H1 (cell line): ENCODE data around the gene LOXL4. TPM values are rescaled to one million over a fixed set of nuclear protein-coding genes. Genes with fewer than 3 reads are reported as not detected.

Experiments used
- CTCF ChIA-PET: fragments of 300-600 bp; sonication (Branson Sonifier 250); formaldehyde crosslinking; loops from one replicate; lab custom pipeline; 2021; ENCODE audit not compliant: partially characterized antibody; lab: Charles Lee
- POLR2A ChIA-PET: fragments of 300-600 bp; sonication (Branson Sonifier 250); formaldehyde crosslinking; loops from one replicate; lab custom pipeline; 2021; ENCODE audit warnings: inconsistent platforms; ENCODE audit not compliant: partially characterized antibody; lab: Charles Lee
- DNase-seq, 2 experiments: peaks; one replicate each; pipeline versions ENCODE4 v3.0.0 to v3.0.0-alpha.2; 2010 to 2022; ENCODE audit warnings: low spot score in 2 of 2, low read depth in 1 of 2, mixed read lengths in 1 of 2
- FAIRE-seq: peaks from 2 replicates; lab custom pipeline; 2011; peaks lifted over from hg19 to GRCh38; lab: Jason Lieb, UNC
- H2AFZ ChIP-seq: 2 replicates; pipeline ENCODE4 v1.8.1; 2012; ENCODE audit warnings: low read length, inconsistent platforms
- H2AK5ac ChIP-seq: 2 replicates; pipeline ENCODE4 v1.6.1; 2013; ENCODE audit warnings: low read depth, low read length
- H2BK120ac ChIP-seq: replicated peaks from 2 replicates; pipeline ENCODE3; 2013; ENCODE audit warnings: low read depth, low read length, inconsistent platforms
- H2BK12ac ChIP-seq: 2 replicates; pipeline ENCODE4 v1.6.1; 2013; ENCODE audit warnings: low read depth, low read length
- H2BK15ac ChIP-seq: 2 replicates; pipeline ENCODE4 v1.6.1; 2013; ENCODE audit warnings: low read length
- H2BK20ac ChIP-seq: 2 replicates; pipeline ENCODE4 v1.6.1; 2013; ENCODE audit warnings: low read length
- H2BK5ac ChIP-seq: 2 replicates; pipeline ENCODE4 v1.6.1; 2013; ENCODE audit warnings: low read depth, low read length
- H3K14ac ChIP-seq: 2 replicates; pipeline ENCODE4 v1.6.1; 2013; ENCODE audit warnings: inconsistent platforms; ENCODE audit not compliant: insufficient read length
- H3K18ac ChIP-seq: 2 replicates; pipeline ENCODE4 v1.6.1; 2013; ENCODE audit warnings: low read length; ENCODE audit errors: extremely low read depth
- H3K23ac ChIP-seq: 2 replicates; pipeline ENCODE4 v1.6.1; 2013; ENCODE audit warnings: inconsistent platforms; ENCODE audit not compliant: insufficient read length
- H3K23me2 ChIP-seq: 2 replicates; pipeline ENCODE4 v1.6.1; 2013; ENCODE audit warnings: low read depth, low read length
- H3K27ac ChIP-seq: 2 replicates; pipeline ENCODE4 v1.6.1; 2011; ENCODE audit warnings: low read depth, low read length, inconsistent platforms
- H3K27me3 ChIP-seq, 4 experiments: replicated peaks in 1 of 4; 1 replicate in 1 of 4; 2 replicates in 3 of 4; pipeline versions ENCODE4 v1.6.1 to v1.8.1; 2011 to 2013; ENCODE audit warnings: low read length in 3 of 4, mild to moderate bottlenecking in 3 of 4, inconsistent platforms in 2 of 4, mixed read lengths in 2 of 4, moderate library complexity in 1 of 4; ENCODE audit not compliant: control insufficient read depth in 3 of 4, insufficient read depth in 3 of 4; ENCODE audit errors: extremely low read depth in 1 of 4
- H3K36me3 ChIP-seq, 4 experiments: 2 replicates each; pipeline versions ENCODE4 v1.6.1 to v1.8.1; 2011 to 2013; ENCODE audit warnings: mild to moderate bottlenecking in 4 of 4, low read length in 3 of 4, moderate library complexity in 2 of 4, control low read depth in 1 of 4, inconsistent platforms in 1 of 4; ENCODE audit not compliant: insufficient read depth in 4 of 4, control insufficient read depth in 2 of 4
- H3K4ac ChIP-seq: replicated peaks from 2 replicates; pipeline ENCODE3; 2013; ENCODE audit warnings: low read length, low read depth, mixed read lengths, inconsistent platforms; ENCODE audit not compliant: insufficient read length
- H3K4me1 ChIP-seq, 4 experiments: replicated peaks in 1 of 4; 1 replicate in 1 of 4; 2 replicates in 3 of 4; pipeline versions ENCODE4 v1.6.1 to v1.8.1; 2011 to 2013; ENCODE audit warnings: low read length in 3 of 4, inconsistent platforms in 2 of 4, mixed read lengths in 1 of 4; ENCODE audit not compliant: insufficient read depth in 4 of 4, control insufficient read depth in 3 of 4
- H3K4me2 ChIP-seq, 2 experiments: 2 replicates each; pipeline versions ENCODE4 v1.6.1 to v1.8.1; 2011 to 2013; ENCODE audit warnings: low read depth in 2 of 2, low read length in 2 of 2, control low read depth in 1 of 2, inconsistent platforms in 1 of 2, mild to moderate bottlenecking in 1 of 2; ENCODE audit not compliant: insufficient read depth in 1 of 2
- H3K4me3 ChIP-seq, 4 experiments: fragments of 200-600, 300-600 bp in 1 of 4; sonication (generic), shearing (Covaris generic), sonication (Bioruptor Twin) in 1 of 4; 2 replicates each; pipeline versions ENCODE4 v1.5.1 to v1.8.1; 2011 to 2016; ENCODE audit warnings: low read length in 4 of 4, low read depth in 3 of 4, control low read depth in 2 of 4, inconsistent platforms in 2 of 4, mild to moderate bottlenecking in 2 of 4, mixed read lengths in 1 of 4, moderate library complexity in 1 of 4; ENCODE audit not compliant: insufficient read depth in 2 of 4; ENCODE audit errors: extremely low read depth in 1 of 4
- H3K56ac ChIP-seq: replicated peaks from 2 replicates; pipeline ENCODE3; 2013; ENCODE audit warnings: low read depth, mild to moderate bottlenecking, mixed read lengths, low read length, inconsistent platforms; ENCODE audit not compliant: insufficient read length
- H3K79me1 ChIP-seq: 2 replicates; pipeline ENCODE4 v1.6.1; 2013; ENCODE audit warnings: low read depth, low read length, control low read depth
- H3K79me2 ChIP-seq, 2 experiments: 2 replicates each; pipeline versions ENCODE4 v1.6.1 to v1.8.1; 2012 to 2013; ENCODE audit warnings: low read length in 2 of 2, mild to moderate bottlenecking in 2 of 2, inconsistent platforms in 1 of 2; ENCODE audit not compliant: insufficient read depth in 2 of 2, control insufficient read depth in 1 of 2
- H3K9ac ChIP-seq, 4 experiments: replicated peaks in 1 of 4; 1 replicate in 1 of 4; 2 replicates in 3 of 4; pipeline versions ENCODE4 v1.6.1 to v1.8.1; 2011 to 2013; ENCODE audit warnings: low read depth in 3 of 4, low read length in 3 of 4, control low read depth in 2 of 4, mild to moderate bottlenecking in 2 of 4, moderate library complexity in 2 of 4, inconsistent platforms in 1 of 4; ENCODE audit errors: extremely low read depth in 1 of 4
- H3K9me3 ChIP-seq, 2 experiments: 2 replicates each; pipeline versions ENCODE4 v1.6.1 to v1.8.1; 2012 to 2013; ENCODE audit warnings: mild to moderate bottlenecking in 2 of 2, moderate library complexity in 2 of 2, control low read depth in 1 of 2, inconsistent platforms in 1 of 2, low read depth in 1 of 2, low read length in 1 of 2, mixed read lengths in 1 of 2; ENCODE audit not compliant: insufficient read depth in 2 of 2
- H4K20me1 ChIP-seq, 2 experiments: replicated peaks in 1 of 2; 2 replicates each; pipeline versions ENCODE3 to v1.8.1; 2011 to 2013; ENCODE audit warnings: inconsistent platforms in 2 of 2, low read length in 2 of 2, mild to moderate bottlenecking in 1 of 2; ENCODE audit not compliant: insufficient read depth in 2 of 2, control insufficient read depth in 1 of 2
- H4K5ac ChIP-seq: 2 replicates; pipeline ENCODE4 v1.6.1; 2013; ENCODE audit warnings: low read length, low read depth, mixed read lengths, inconsistent platforms; ENCODE audit not compliant: insufficient read length
- H4K8ac ChIP-seq: 2 replicates; pipeline ENCODE4 v1.8.0; 2013; ENCODE audit warnings: mild to moderate bottlenecking, moderate library complexity, low read length, inconsistent platforms; ENCODE audit not compliant: insufficient read depth; ENCODE audit errors: extremely low read depth
- H4K91ac ChIP-seq: replicated peaks from 2 replicates; pipeline ENCODE3; 2013; ENCODE audit warnings: low read length, mixed read lengths, inconsistent platforms; ENCODE audit not compliant: insufficient read length
- BCL11A ChIP-seq, 2 experiments: IDR thresholded peaks; one replicate each; pipeline ENCODE4 v1.6.1; 2011; ENCODE audit warnings: low read depth in 2 of 2, low read length in 2 of 2, mild to moderate bottlenecking in 2 of 2
- CBX5 ChIP-seq: fragments of 300-800, 300-1000 bp; sonication (generic); IDR thresholded peaks from 2 replicates; pipeline ENCODE4 v1.7.1; 2016; ENCODE audit warnings: antibody characterized with exemption, low read length, low read depth
- CTBP2 ChIP-seq: IDR thresholded peaks from 2 replicates; pipeline ENCODE4 v1.7.0; 2011; ENCODE audit warnings: borderline replicate concordance, mild to moderate bottlenecking, moderate library complexity, mixed read lengths, low read length; ENCODE audit not compliant: insufficient read depth, insufficient read length
- FOSL1 ChIP-seq: IDR thresholded peaks from 2 replicates; pipeline ENCODE4 v1.6.1; 2011; ENCODE audit warnings: mild to moderate bottlenecking, low read depth, low read length, moderate library complexity; ENCODE audit not compliant: insufficient read depth
- KDM5A ChIP-seq: fragments of 200-600 bp; IDR thresholded peaks from 2 replicates; pipeline ENCODE4 v1.7.1; 2012; ENCODE audit warnings: mild to moderate bottlenecking, low read length, inconsistent platforms, mixed read lengths
- NANOG ChIP-seq: IDR thresholded peaks from 2 replicates; pipeline ENCODE4 v1.6.1; 2011; ENCODE audit warnings: low read length, low read depth, mild to moderate bottlenecking, inconsistent platforms; ENCODE audit not compliant: insufficient read depth, poor library complexity, severe bottlenecking
- SIX5 ChIP-seq: IDR thresholded peaks from 2 replicates; pipeline ENCODE4 v1.6.1; 2011; ENCODE audit warnings: mild to moderate bottlenecking, low read depth, low read length
- SUZ12 ChIP-seq: fragments of 200-600 bp; sonication (generic); IDR thresholded peaks from 2 replicates; pipeline ENCODE4 v1.6.1; 2012; ENCODE audit warnings: mild to moderate bottlenecking, inconsistent platforms, low read length, moderate library complexity, mixed read lengths
- WGBS, 2 experiments: shearing (Covaris generic) in 1 of 2; methylation state at CpG; one replicate each; pipeline versions ENCODE4 v1.1.6 to v1.1.7; 2013 to 2015; ENCODE audit warnings: low lambda C conversion rate in 2 of 2, mixed read lengths in 2 of 2, inconsistent platforms in 1 of 2, low coverage in 1 of 2, missing lambda C conversion rate in 1 of 2; ENCODE audit not compliant: insufficient replicate concordance in 2 of 2, insufficient coverage in 1 of 2, insufficient read length in 1 of 2; ENCODE audit errors: extremely low coverage in 1 of 2, missing lambda C conversion rate in 1 of 2; 5-methylcytosine and 5-hydroxymethylcytosine counted together
- polyA plus RNA-seq, 7 experiments: library from polyadenylated mRNA; depleted of rRNA in 3 of 7; stranded (reverse) in 5 of 7; unstranded in 2 of 7; fragments of >200 nt in 5 of 7; fragments of 200-250 nt in 2 of 7; gene quantifications; 1 replicate in 5 of 7; 2 replicates in 1 of 7; 4 replicates in 1 of 7; pipeline versions ENCODE4 v1.2.1 to v1.2.3, GENCODE V29; 2011 to 2013; ENCODE audit warnings: missing spikeins in 2 of 7, mixed read lengths in 2 of 7
- total RNA-seq: library from RNA; stranded (reverse); fragmentation: NEBNext Ultra II Directional; extraction: Animal tissue kit (Norgen Biotek cat#: 25700); gene quantifications from 2 replicates; pipeline ENCODE4 v1.2.1, GENCODE V29; 2021

The LOXL4 gene
- total and polyA plus RNA-seq, 2 of the 8 experiments (the other 6 are each of a cell fraction or from before 2014, with no cell fraction given): 0.13 to 0.27 TPM

DNA sequence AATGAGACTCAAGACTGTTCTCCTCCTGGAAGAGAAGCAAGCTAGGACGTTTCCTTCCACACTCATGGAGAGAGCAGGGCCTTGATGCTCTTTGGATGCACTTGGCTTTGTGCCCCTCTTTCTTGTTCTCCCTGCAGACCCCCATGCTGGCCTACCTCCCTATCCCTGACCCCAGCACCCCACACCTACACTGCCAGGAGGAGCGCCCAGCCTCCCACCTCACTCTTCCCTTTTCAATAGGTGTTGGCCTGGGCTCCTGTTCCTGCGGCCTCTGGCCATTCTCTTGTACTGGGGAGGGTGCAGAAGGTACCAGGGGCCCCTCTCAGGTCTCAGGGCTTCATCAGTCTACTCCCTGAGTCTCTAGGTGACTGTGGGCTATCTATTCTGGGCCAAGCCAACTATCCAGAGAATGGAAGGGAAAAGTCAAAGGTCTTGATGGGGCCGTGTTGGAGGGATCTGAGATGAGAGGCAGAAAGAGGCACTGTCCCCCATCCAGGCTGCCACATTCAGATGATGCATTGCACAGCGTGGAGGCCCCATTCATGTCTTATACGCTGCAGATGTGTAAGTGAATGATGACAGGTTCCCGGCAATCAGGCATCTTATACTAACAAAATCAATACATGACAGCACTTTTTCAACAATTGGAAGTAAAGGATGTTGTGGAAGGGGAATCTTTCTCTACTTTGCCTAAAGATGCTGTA, 32.7 kb upstream of the LOXL4 start:
- WGBS, 2 experiments: 85% methylated on average over 7 of the region's 7 CpGs; no CpG with 5 or more reads in 1 of the 2 experiments
- Histone ChIP-seq H3K18ac (no peak overlapping the region), H3K27ac (no peak overlapping the region)
- TF ChIP-seq CBX5: no peak
- TF ChIP-seq SUZ12: no peak
- TF ChIP-seq BCL11A (IDR thresholded peaks at IDR 0.05; ENCODE audit: low read depth in 2 of 2, low read length in 2 of 2): no peak
- no peak for TF ChIP-seq NANOG
- TF ChIP-seq CTBP2: no peak
- no peak for TF ChIP-seq KDM5A
- TF ChIP-seq FOSL1: no peak
- TF ChIP-seq SIX5: no peak
- TF ChIP-seq, all 59 proteins: peak for 0
- Histone ChIP-seq H3K9me3 (no peaks in the 10 kb centered on the region), H2BK120ac (no peak overlapping the region), H3K79me1 (no peaks in the 10 kb centered on the region), H3K27me3 (no peaks in the 10 kb centered on the region), H3K56ac (no peak overlapping the region), H3K79me2 (no peaks in the 10 kb centered on the region), H3K14ac (no peak overlapping the region), H4K5ac (no peak overlapping the region), H2BK20ac (no peak overlapping the region), H3K4me2 (no peak overlapping the region), H2BK15ac (no peak overlapping the region), H2AFZ (no peak overlapping the region), H3K4me3 (no peak overlapping the region), H3K4ac (no peak overlapping the region), H3K9ac (no peak overlapping the region), H2AK5ac (no peak overlapping the region), H2BK12ac (no peak overlapping the region), H3K36me3 (no peaks in the 10 kb centered on the region), H4K20me1 (no peaks in the 10 kb centered on the region), H4K8ac (no peak overlapping the region), H3K23ac (no peak overlapping the region), H4K91ac (no peak overlapping the region), H3K23me2 (no peaks in the 10 kb centered on the region), H3K4me1 (peaks cover 0 to 12% (median 5%) of the 10 kb centered on the region in 4 experiments; a peak in 6 of 7 replicates), H2BK5ac (no peak overlapping the region)
- ChIA-PET CTCF (interaction anchor here (1.1 to 2.6 kb wide), 7 partner anchors 9 to 131 kb away, joined by 3 to 21 read pairs (median 4); no protein-coding TSS in a partner anchor), POLR2A (no interaction called here)
- no peak for FAIRE-seq
- no peak for DNase-seq
